ENCODE data around the gene SIDT1.
"Not testable (repeated sequence)": the region's sequence is repeated elsewhere in the genome, so short reads cannot be mapped to it uniquely, and the experiment has no call there.

The SIDT1 gene

GRCh38 chr3:113600418-113601182 lies 68.2 kb downstream of the SIDT1 start:
- peak in 1 of 2 experiments; percentile 60 for DNase-seq

- DNase-seq, result peak in 1 of 2 experiments; percentile 40
Observed at GRCh38 chr3:113601240-113601639, 68.9 kb downstream of the SIDT1 start.

- peak in 1 of 2 experiments; percentile 38 for DNase-seq
Observed at GRCh38 chr3:113602256-113602655, 69.9 kb downstream of the SIDT1 start.

- no peak for DNase-seq
Observed at GRCh38 chr3:113602836-113603235, 70.5 kb downstream of the SIDT1 start.

- DNase-seq, result peak in 1 of 2 experiments; percentile 39
Observed at GRCh38 chr3:113606539-113607218, 74.3 kb downstream of the SIDT1 start.

GRCh38 chr3:113607219-113607596 lies 74.9 kb downstream of the SIDT1 start:
- no peak for DNase-seq

GRCh38 chr3:113614402-113614801 lies 82.0 kb downstream of the SIDT1 start:
- DNase-seq, result no peak

GRCh38 chr3:113615976-113616375 lies 83.6 kb downstream of the SIDT1 start:
- peak in 1 of 2 experiments; percentile 9 for DNase-seq

GRCh38 chr3:113617726-113618125 lies 85.4 kb downstream of the SIDT1 start:
- no peak for DNase-seq

- no peak for DNase-seq
Observed at GRCh38 chr3:113620091-113620490, 87.7 kb downstream of the SIDT1 start.

GRCh38 chr3:113623324-113623723 lies 91.0 kb downstream of the SIDT1 start:
- DNase-seq, result no peak

- no peak for DNase-seq
Observed at GRCh38 chr3:113623811-113624210, 91.5 kb downstream of the SIDT1 start.

- DNase-seq, result no peak
Observed at GRCh38 chr3:113625834-113626233, 93.5 kb downstream of the SIDT1 start.

GRCh38 chr3:113626503-113627371 lies 94.4 kb downstream of the SIDT1 start:
- peak in 1 of 2 experiments; percentile 35 for DNase-seq

GRCh38 chr3:113628316-113628715 lies 96.0 kb downstream of the SIDT1 start:
- DNase-seq, result no peak

- DNase-seq, result no peak
Observed at GRCh38 chr3:113628788-113629187, 96.4 kb downstream of the SIDT1 start.

GRCh38 chr3:113629584-113630421 lies 97.4 kb downstream of the SIDT1 start:
- DNase-seq, result no peak

GRCh38 chr3:113630956-113631542 lies 98.7 kb downstream of the SIDT1 start:
- no peak for DNase-seq

GRCh38 chr3:113631573-113631972 lies 99.2 kb downstream of the SIDT1 start:
- DNase-seq, result no peak

- DNase-seq, result no peak
Observed at GRCh38 chr3:113634782-113635474, 102.6 kb downstream of the SIDT1 start.

GRCh38 chr3:113636034-113636433 lies 103.7 kb downstream of the SIDT1 start:
- not testable (repeated sequence) for DNase-seq
